ENCODE results near the gene AMELX. TPM values are rescaled to one million over a fixed set of nuclear protein-coding genes. Genes with fewer than 3 reads are reported as not detected.

AMELX gene
- total RNA-seq, 1 donor from 2014 or later, result not detected

DNA sequence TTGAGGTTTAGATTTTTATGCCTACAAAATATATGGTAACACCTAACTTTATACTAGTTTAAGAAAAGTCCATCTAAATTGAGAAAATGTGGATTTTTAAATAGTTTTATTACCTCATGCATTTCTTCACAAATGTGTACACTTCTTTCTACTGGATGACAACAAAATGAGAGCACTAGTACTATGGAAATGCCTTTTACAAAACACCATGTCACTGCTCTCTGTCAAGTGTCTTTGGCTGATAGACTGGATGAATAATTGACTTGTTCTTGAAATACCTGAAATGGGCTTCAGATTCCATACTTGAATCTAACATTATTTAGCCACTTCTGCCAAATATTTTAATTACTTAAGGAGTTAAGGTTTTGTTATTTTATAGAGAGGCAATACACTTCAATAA lies 49.5 kb downstream of the AMELX start:
- no peak overlapping the region for H3K27ac Mint-ChIP-seq (ENCODE audit: unreplicated experiment)
- peaks cover 4% of the 10 kb centered on the region for H3K4me1 Mint-ChIP-seq (ENCODE audit: low read depth, unreplicated experiment)
- Histone ChIP-seq H3K27me3 (ENCODE audit: insufficient read depth, low read length) (no peaks in the 10 kb centered on the region), H3K4me2 (ENCODE audit: low read length) (no peak overlapping the region), H3K9me3 (ENCODE audit: insufficient read depth, low read depth, low read length) (no peaks in the 10 kb centered on the region), H3K4me1 (ENCODE audit: insufficient read depth, low read length) (peaks cover 4% of the 10 kb centered on the region), H3K27ac (ENCODE audit: low read depth, low read length) (peak overlapping the region; percentile 86), H3K36me3 (ENCODE audit: insufficient read depth, low read length) (no peaks in the 10 kb centered on the region), H3K79me2 (ENCODE audit: insufficient read depth, low read length) (no peaks in the 10 kb centered on the region), H4K20me1 (ENCODE audit: insufficient read depth, low read length) (no peaks in the 10 kb centered on the region), H3K4me3 (ENCODE audit: insufficient read depth, low read depth, low read length) (no peak overlapping the region), H3K9ac (ENCODE audit: low read length) (peak overlapping the region; percentile 74), H2AFZ (ENCODE audit: low read depth, low read length) (no peak overlapping the region)
- no peaks in the 10 kb centered on the region for H3K9me3 Mint-ChIP-seq (ENCODE audit: unreplicated experiment)
- no peaks in the 10 kb centered on the region for H3K36me3 Mint-ChIP-seq (ENCODE audit: low read depth, unreplicated experiment)
- FAIRE-seq (peak; percentile 97), DNase-seq (ENCODE audit: low read depth) (no peak)
- H3K4me3 Mint-ChIP-seq (ENCODE audit: unreplicated experiment), result no peak overlapping the region
- H3K27me3 Mint-ChIP-seq (ENCODE audit: low read depth, unreplicated experiment), result peaks cover 2% of the 10 kb centered on the region
- TF ChIP-seq, protein P1, sequence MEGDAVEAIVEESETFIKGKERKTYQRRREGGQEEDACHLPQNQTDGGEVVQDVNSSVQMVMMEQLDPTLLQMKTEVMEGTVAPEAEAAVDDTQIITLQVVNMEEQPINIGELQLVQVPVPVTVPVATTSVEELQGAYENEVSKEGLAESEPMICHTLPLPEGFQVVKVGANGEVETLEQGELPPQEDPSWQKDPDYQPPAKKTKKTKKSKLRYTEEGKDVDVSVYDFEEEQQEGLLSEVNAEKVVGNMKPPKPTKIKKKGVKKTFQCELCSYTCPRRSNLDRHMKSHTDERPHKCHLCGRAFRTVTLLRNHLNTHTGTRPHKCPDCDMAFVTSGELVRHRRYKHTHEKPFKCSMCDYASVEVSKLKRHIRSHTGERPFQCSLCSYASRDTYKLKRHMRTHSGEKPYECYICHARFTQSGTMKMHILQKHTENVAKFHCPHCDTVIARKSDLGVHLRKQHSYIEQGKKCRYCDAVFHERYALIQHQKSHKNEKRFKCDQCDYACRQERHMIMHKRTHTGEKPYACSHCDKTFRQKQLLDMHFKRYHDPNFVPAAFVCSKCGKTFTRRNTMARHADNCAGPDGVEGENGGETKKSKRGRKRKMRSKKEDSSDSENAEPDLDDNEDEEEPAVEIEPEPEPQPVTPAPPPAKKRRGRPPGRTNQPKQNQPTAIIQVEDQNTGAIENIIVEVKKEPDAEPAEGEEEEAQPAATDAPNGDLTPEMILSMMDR (IDR thresholded peaks at IDR 0.05; ENCODE audit: insufficient read depth, low read depth, low read length), result no peak
- no peak for TF ChIP-seq EZH2 (IDR thresholded peaks at IDR 0.05; ENCODE audit: insufficient read depth, low read length)

DNA sequence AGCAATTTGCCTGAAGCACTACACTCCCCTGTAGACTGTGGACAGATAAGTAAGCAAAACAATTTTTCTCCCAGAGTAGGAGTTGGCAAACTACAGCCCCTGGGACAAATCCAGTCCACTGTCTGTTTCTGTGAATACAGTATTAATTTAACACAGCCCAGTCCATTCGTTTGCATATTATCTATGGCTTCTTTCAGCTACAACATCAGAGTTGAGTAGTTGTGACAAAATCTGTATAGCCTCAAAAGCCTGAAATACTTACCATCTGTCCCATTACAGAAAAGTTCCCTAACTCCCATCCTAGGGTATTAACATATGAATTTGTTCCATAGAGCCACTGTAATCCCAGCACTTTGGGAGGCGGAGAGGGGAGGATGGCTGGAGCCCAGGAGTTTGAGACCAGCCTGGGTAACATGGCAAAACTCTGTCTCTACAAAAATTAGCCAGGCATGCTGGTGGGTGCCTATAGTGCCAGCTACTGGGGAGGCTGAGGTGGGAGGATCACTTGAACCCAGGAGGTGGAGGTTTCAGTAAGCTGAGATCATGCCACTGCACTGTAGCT lies 53.0 kb downstream of the AMELX start:
- H3K79me2 ChIP-seq (ENCODE audit: insufficient read depth, low read length), result no peaks in the 10 kb centered on the region
- Mint-ChIP-seq H3K9me3 (ENCODE audit: unreplicated experiment) (no peaks in the 10 kb centered on the region), H3K36me3 (ENCODE audit: low read depth, unreplicated experiment) (no peaks in the 10 kb centered on the region), H3K4me1 (ENCODE audit: low read depth, unreplicated experiment) (peaks cover 4% of the 10 kb centered on the region), H3K27me3 (ENCODE audit: low read depth, unreplicated experiment) (no peaks in the 10 kb centered on the region), H3K4me3 (ENCODE audit: unreplicated experiment) (no peak overlapping the region), H3K27ac (ENCODE audit: unreplicated experiment) (no peak overlapping the region)
- no peaks in the 10 kb centered on the region for H3K9me3 ChIP-seq (ENCODE audit: insufficient read depth, low read depth, low read length)
- no peak overlapping the region for H3K27ac ChIP-seq (ENCODE audit: low read depth, low read length)
- no peak for FAIRE-seq
- H3K27me3 ChIP-seq (ENCODE audit: insufficient read depth, low read length), result no peaks in the 10 kb centered on the region
- no peaks in the 10 kb centered on the region for H4K20me1 ChIP-seq (ENCODE audit: insufficient read depth, low read length)
- no peak overlapping the region for H2AFZ ChIP-seq (ENCODE audit: low read depth, low read length)
- no peak overlapping the region for H3K4me2 ChIP-seq (ENCODE audit: low read length)
- DNase-seq (ENCODE audit: low read depth), result no peak
- H3K9ac ChIP-seq (ENCODE audit: low read length), result no peak overlapping the region
- H3K4me3 ChIP-seq (ENCODE audit: insufficient read depth, low read depth, low read length), result no peak overlapping the region
- no peaks in the 10 kb centered on the region for H3K36me3 ChIP-seq (ENCODE audit: insufficient read depth, low read length)
- peaks cover 4% of the 10 kb centered on the region for H3K4me1 ChIP-seq (ENCODE audit: insufficient read depth, low read length)
- TF ChIP-seq, protein P1 (IDR thresholded peaks at IDR 0.05; ENCODE audit: insufficient read depth, low read depth, low read length), result no peak
- no peak for TF ChIP-seq EZH2 (IDR thresholded peaks at IDR 0.05; ENCODE audit: insufficient read depth, low read length)

DNA sequence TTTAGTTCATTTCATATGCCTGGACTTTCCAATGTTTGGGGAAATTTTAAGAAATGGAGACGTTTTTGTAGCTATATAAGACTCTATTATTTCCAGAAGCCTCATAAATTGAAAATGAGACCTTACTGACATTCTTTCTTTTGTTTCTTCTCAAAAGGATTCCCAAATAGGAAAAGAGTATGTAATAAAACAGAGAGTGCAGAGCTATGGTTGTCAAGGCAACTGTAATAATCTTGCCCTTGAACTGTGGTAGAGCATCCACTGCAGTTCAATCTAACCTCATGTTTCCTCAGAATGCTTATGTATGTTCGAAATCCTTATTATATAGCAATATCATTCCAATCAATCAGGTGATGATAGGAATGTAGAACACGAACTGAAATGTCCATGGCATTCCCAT lies 54.1 kb downstream of the AMELX start:
- H3K4me3 Mint-ChIP-seq (ENCODE audit: unreplicated experiment), result no peak overlapping the region

More for the DNA sequence above, 54.1 kb downstream of the AMELX start:
- Histone ChIP-seq H3K4me3 (ENCODE audit: insufficient read depth, low read depth, low read length) (no peak overlapping the region), H3K4me2 (ENCODE audit: low read length) (no peak overlapping the region), H2AFZ (ENCODE audit: low read depth, low read length) (no peak overlapping the region), H3K9me3 (ENCODE audit: insufficient read depth, low read depth, low read length) (no peaks in the 10 kb centered on the region), H3K4me1 (ENCODE audit: insufficient read depth, low read length) (no peaks in the 10 kb centered on the region), H3K27me3 (ENCODE audit: insufficient read depth, low read length) (no peaks in the 10 kb centered on the region), H4K20me1 (ENCODE audit: insufficient read depth, low read length) (no peaks in the 10 kb centered on the region), H3K27ac (ENCODE audit: low read depth, low read length) (no peak overlapping the region), H3K79me2 (ENCODE audit: insufficient read depth, low read length) (no peaks in the 10 kb centered on the region), H3K9ac (ENCODE audit: low read length) (no peak overlapping the region), H3K36me3 (ENCODE audit: insufficient read depth, low read length) (no peaks in the 10 kb centered on the region)
- Mint-ChIP-seq H3K27ac (ENCODE audit: unreplicated experiment) (no peak overlapping the region), H3K27me3 (ENCODE audit: low read depth, unreplicated experiment) (no peaks in the 10 kb centered on the region), H3K4me1 (ENCODE audit: low read depth, unreplicated experiment) (peaks cover 3% of the 10 kb centered on the region), H3K36me3 (ENCODE audit: low read depth, unreplicated experiment) (no peaks in the 10 kb centered on the region), H3K9me3 (ENCODE audit: unreplicated experiment) (no peaks in the 10 kb centered on the region)
- FAIRE-seq (no peak), DNase-seq (ENCODE audit: low read depth) (no peak)
- TF ChIP-seq, protein P1 (IDR thresholded peaks at IDR 0.05; ENCODE audit: insufficient read depth, low read depth, low read length), result no peak
- no peak for TF ChIP-seq EZH2 (IDR thresholded peaks at IDR 0.05; ENCODE audit: insufficient read depth, low read length)

Data from astrocyte (in vitro differentiated cells and primary cell).